ENCODE measurements around the gene SCAF4. TPM values are rescaled to one million over a fixed set of nuclear protein-coding genes. Genes with fewer than 3 reads are reported as not detected.

SCAF4 gene
- total RNA-seq, 1 donor from 2014 or later: 33.4 TPM

DNA sequence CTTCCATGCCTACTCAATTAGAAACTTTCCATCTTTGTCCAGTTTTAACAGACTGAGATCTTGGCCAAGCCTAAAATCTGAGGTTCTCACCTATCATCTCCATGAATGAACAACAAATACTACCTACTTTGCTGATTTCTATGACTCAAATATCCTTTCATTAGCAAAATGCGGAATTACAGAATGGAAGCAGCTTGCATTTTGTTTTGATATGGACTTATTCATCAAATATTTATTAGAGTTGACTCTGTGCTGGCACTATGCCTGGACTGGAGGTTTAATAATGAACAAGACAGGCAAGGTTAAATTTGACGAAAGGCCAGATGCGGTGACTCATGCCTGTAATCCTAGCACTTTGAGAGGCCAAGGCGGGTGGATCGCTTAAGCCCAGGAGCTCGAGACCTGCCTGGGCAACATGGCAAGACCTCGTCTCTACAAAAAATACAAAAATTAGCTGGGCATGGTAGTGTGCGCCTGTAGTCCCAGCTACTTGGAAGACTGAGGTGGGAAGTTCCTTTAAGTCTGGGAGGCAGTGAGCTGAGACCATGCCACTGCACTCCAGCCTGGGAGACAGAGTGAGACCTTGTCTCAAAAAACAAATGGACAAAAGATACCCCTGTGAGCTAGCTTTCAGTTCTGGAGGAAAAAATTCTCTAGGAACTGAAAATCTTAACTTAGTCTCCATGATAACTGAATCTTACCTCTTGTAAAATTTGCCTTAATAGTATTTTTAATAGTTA, 101.8 kb downstream of the SCAF4 start:
- TF ChIP-seq, protein P1, sequence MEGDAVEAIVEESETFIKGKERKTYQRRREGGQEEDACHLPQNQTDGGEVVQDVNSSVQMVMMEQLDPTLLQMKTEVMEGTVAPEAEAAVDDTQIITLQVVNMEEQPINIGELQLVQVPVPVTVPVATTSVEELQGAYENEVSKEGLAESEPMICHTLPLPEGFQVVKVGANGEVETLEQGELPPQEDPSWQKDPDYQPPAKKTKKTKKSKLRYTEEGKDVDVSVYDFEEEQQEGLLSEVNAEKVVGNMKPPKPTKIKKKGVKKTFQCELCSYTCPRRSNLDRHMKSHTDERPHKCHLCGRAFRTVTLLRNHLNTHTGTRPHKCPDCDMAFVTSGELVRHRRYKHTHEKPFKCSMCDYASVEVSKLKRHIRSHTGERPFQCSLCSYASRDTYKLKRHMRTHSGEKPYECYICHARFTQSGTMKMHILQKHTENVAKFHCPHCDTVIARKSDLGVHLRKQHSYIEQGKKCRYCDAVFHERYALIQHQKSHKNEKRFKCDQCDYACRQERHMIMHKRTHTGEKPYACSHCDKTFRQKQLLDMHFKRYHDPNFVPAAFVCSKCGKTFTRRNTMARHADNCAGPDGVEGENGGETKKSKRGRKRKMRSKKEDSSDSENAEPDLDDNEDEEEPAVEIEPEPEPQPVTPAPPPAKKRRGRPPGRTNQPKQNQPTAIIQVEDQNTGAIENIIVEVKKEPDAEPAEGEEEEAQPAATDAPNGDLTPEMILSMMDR (IDR thresholded peaks at IDR 0.05): no peak
- Histone ChIP-seq H3K4me3 (no peak overlapping the region), H3K4me1 (no peaks in the 10 kb centered on the region), H3K27ac (no peak overlapping the region), H3K36me3 (no peaks in the 10 kb centered on the region), H3K9me3 (no peaks in the 10 kb centered on the region), H3K27me3 (ENCODE audit: low read depth) (no peaks in the 10 kb centered on the region)
- DNase-seq (no peak), ATAC-seq (peak; percentile 48 to 71)
- intact Hi-C loops (cut with DNase I): no loop called here

DNA sequence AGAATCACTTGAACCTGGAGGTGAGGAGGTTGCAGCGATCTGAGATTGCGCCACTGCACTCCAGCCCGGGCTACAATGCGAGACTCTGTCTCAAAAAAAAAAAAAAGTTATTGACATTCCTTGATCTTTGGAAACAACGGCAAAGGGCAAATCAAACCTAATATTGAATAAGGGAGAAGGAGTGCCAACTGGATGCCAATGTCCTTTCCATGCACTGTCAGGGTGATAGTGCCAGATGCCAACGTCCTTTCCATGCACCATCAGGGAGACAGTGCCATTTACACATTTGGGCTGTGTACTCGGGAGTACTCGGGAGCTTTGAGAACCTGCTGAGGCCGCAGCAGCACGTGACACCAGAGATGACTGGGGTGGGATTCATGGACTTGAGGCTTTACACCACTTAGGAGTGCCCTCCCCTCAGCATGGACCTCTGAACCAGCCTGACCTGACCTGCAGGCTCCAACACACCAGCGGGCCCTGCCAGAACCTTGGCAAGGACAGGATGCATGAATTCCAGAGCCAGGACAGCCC, 106.9 kb downstream of the SCAF4 start:
- Histone ChIP-seq H3K27ac (no peak overlapping the region), H3K4me1 (no peaks in the 10 kb centered on the region), H3K4me3 (no peak overlapping the region), H3K9me3 (no peaks in the 10 kb centered on the region), H3K27me3 (ENCODE audit: low read depth) (no peaks in the 10 kb centered on the region), H3K36me3 (no peaks in the 10 kb centered on the region)
- DNase-seq (no peak), ATAC-seq (no peak)
- intact Hi-C loops (cut with DNase I): no loop called here
- TF ChIP-seq, protein P1 (IDR thresholded peaks at IDR 0.05): no peak

DNA sequence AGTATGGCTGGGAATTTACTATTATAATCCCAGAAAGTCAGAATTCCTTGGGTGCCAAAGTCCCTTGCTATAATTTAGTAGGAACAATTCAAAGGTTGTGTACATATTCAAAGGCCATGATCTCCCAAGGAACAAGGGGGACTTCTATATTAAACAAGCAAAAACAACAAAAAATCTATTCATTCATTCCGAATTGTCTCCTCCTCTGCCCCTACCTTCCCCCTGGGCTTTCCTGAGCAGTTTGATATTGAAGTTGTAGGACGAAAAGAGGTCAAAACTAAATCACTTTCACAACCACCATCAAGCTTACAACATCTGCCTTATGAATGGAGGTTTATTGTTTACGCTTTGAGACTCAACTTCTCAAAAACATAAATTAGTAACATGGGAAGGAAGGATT, 107.7 kb downstream of the SCAF4 start:
- TF ChIP-seq, protein P1 (IDR thresholded peaks at IDR 0.05): no peak
- H3K36me3 ChIP-seq: no peaks in the 10 kb centered on the region
- no peak overlapping the region for H3K27ac ChIP-seq
- no peaks in the 10 kb centered on the region for H3K9me3 ChIP-seq
- intact Hi-C loops (cut with DNase I): no loop called here
- ATAC-seq (no peak), DNase-seq (no peak)
- no peak overlapping the region for H3K4me3 ChIP-seq
- H3K27me3 ChIP-seq (ENCODE audit: low read depth): no peaks in the 10 kb centered on the region
- no peaks in the 10 kb centered on the region for H3K4me1 ChIP-seq

DNA sequence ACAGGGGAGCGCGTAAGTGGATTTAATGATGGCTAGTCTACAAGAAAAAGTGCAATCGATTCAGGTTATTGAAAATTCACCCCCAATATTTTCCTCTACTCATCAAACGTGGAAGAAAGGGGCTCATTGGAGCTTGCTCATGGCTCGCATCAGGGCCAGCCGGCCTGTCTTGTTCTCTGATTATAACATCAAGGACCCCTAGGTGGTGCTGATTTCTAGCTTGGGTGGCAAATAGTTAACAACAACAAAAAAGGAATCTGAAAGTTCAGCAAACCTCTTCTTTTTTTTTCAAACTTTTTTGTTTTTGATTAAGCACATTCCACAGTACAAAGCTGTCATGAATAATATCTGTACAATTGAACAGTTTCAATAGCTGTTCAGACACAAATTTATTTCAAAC, 108.3 kb downstream of the SCAF4 start:
- Histone ChIP-seq H3K9me3 (no peaks in the 10 kb centered on the region), H3K4me1 (no peaks in the 10 kb centered on the region), H3K27me3 (ENCODE audit: low read depth) (no peaks in the 10 kb centered on the region), H3K4me3 (no peak overlapping the region), H3K27ac (no peak overlapping the region), H3K36me3 (no peaks in the 10 kb centered on the region)
- intact Hi-C loops (cut with DNase I): no loop called here
- DNase-seq (no peak), ATAC-seq (no peak)
- TF ChIP-seq, protein P1 (IDR thresholded peaks at IDR 0.05): no peak

DNA sequence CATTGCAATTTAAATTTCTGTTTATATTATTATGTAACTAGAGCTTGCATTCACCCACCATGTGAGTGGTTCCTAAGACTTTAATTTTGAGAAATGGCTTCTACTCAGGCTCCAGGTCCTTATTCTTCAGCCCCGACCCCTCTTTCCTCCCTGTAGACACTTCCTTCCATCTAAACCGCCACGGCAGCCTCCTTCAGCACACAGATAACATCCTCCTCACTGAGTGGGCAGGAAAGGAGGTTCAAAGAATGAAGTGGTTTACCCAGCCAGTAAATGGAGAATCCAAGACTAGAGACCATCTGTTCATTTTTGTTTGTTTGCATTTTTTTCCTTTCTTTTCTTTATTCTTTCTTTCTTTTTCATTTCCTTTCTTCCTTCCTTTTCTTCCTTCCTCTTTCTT, 109.5 kb downstream of the SCAF4 start:
- Histone ChIP-seq H3K27ac (no peak overlapping the region), H3K27me3 (ENCODE audit: low read depth) (no peaks in the 10 kb centered on the region), H3K4me1 (no peaks in the 10 kb centered on the region), H3K9me3 (no peaks in the 10 kb centered on the region), H3K36me3 (no peaks in the 10 kb centered on the region), H3K4me3 (no peak overlapping the region)
- intact Hi-C loops (cut with DNase I): no loop called here
- DNase-seq: no peak
- TF ChIP-seq, protein P1 (IDR thresholded peaks at IDR 0.05): no peak
- ATAC-seq: no peak

Other genes with a start within 250 kb of the SCAF4 start
- gene SOD1, start 72.4 kb downstream of the SCAF4 start, total RNA-seq: 160 TPM
- gene HUNK, start 140.9 kb upstream of the SCAF4 start, total RNA-seq: 1.9 TPM